ENCODE measurements around the gene CGN. TPM values are rescaled to one million over a fixed set of nuclear protein-coding genes. Genes with fewer than 3 reads are reported as not detected.

The CGN gene, protein sequence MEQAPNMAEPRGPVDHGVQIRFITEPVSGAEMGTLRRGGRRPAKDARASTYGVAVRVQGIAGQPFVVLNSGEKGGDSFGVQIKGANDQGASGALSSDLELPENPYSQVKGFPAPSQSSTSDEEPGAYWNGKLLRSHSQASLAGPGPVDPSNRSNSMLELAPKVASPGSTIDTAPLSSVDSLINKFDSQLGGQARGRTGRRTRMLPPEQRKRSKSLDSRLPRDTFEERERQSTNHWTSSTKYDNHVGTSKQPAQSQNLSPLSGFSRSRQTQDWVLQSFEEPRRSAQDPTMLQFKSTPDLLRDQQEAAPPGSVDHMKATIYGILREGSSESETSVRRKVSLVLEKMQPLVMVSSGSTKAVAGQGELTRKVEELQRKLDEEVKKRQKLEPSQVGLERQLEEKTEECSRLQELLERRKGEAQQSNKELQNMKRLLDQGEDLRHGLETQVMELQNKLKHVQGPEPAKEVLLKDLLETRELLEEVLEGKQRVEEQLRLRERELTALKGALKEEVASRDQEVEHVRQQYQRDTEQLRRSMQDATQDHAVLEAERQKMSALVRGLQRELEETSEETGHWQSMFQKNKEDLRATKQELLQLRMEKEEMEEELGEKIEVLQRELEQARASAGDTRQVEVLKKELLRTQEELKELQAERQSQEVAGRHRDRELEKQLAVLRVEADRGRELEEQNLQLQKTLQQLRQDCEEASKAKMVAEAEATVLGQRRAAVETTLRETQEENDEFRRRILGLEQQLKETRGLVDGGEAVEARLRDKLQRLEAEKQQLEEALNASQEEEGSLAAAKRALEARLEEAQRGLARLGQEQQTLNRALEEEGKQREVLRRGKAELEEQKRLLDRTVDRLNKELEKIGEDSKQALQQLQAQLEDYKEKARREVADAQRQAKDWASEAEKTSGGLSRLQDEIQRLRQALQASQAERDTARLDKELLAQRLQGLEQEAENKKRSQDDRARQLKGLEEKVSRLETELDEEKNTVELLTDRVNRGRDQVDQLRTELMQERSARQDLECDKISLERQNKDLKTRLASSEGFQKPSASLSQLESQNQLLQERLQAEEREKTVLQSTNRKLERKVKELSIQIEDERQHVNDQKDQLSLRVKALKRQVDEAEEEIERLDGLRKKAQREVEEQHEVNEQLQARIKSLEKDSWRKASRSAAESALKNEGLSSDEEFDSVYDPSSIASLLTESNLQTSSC
- polyA plus RNA-seq (2013, experiment 1 of 4): 21.6 TPM
- polyA plus RNA-seq (2013, experiment 2 of 4): 22.3 TPM
- 9.8 TPM for polyA plus RNA-seq (2013, experiment 3 of 4)
- 13.0 TPM for polyA plus RNA-seq (2013, experiment 4 of 4)

DNA sequence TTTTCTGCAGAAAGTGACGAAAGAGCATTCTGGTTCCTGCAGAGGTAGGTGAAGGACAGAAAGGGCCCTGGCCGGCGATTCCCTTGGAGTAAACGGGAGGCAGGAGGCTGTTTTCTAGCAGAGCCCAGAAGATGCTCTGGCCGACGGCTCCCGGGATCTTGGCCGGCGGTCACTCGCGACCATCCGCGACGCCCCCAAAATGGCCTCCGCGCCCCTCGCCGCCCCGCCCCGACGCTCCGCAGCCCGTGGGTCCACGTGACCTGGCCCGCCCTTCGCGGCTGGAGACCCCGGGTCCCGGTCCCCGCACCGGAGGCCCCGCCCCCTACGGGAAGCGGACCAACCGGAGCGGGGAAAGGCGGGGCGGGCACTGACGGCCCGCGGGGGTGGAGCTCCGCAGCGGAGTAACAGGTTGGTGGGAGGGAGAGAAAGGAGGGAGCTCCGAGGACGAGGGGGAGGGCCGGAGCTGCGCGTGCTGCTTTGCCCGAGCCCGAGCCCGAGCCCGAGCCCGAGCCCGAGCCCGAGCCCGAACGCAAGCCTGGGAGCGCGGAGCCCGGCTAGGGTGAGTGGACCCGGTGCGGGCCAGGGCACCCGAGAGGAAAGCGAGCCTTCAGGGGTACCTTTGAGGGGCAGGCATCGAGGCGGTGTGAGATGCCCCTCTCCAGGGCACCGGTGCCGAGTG lies at the start of gene CGN:
CGN (plus strand) TSS at position 431 of the 679 bp plus-strand sequence. CDS start 7,133 bp downstream, outside the sequence.
- H3K27me3 ChIP-seq (ENCODE audit: control insufficient read depth, insufficient read depth, low read length, poor library complexity, severe bottlenecking): peaks cover 11% of the 10 kb centered on the region
- H3K27ac ChIP-seq (ENCODE audit: insufficient read depth, low read depth, low read length, poor library complexity, severe bottlenecking): peak within 1 kb of the TSS; percentile 74

GRCh38 chr1:151461694-151462093 lies 49.5 kb upstream of the CGN start:
- WGBS, 2 experiments: 88 to 89% methylated on average over 5 of the region's 5 CpGs
- H3K27ac ChIP-seq (ENCODE audit: insufficient read depth, low read depth, low read length, poor library complexity, severe bottlenecking): no peak overlapping the region

More for the DNA sequence above, at the start of gene CGN:
- 0% methylated on average over 68 of the region's 68 CpGs for WGBS, 2 experiments
- H3K9me3 ChIP-seq (ENCODE audit: control insufficient read depth, low read length): no peaks in the 10 kb centered on the region
- H3K4me1 ChIP-seq (ENCODE audit: control insufficient read depth, insufficient read depth, low read length): peaks cover 27% of the 10 kb centered on the region
- peak within 1 kb of the TSS; percentile 65 for H3K4me3 ChIP-seq (ENCODE audit: insufficient read depth, low read depth, low read length)
- no peaks in the 10 kb centered on the region for H3K36me3 ChIP-seq (ENCODE audit: control insufficient read depth, insufficient read depth, low read length)

GRCh38 chr1:151465026-151465425 lies 46.2 kb upstream of the CGN start:
- Histone ChIP-seq H3K4me3 (ENCODE audit: insufficient read depth, low read depth, low read length) (no peak overlapping the region), H3K27me3 (ENCODE audit: control insufficient read depth, insufficient read depth, low read length, poor library complexity, severe bottlenecking) (peaks cover 9% of the 10 kb centered on the region), H3K9me3 (ENCODE audit: control insufficient read depth, low read length) (no peaks in the 10 kb centered on the region), H3K27ac (ENCODE audit: insufficient read depth, low read depth, low read length, poor library complexity, severe bottlenecking) (no peak overlapping the region), H3K36me3 (ENCODE audit: control insufficient read depth, insufficient read depth, low read length) (no peaks in the 10 kb centered on the region), H3K4me1 (ENCODE audit: control insufficient read depth, insufficient read depth, low read length) (no peaks in the 10 kb centered on the region)
- 50 to 80% methylated on average over 1 of the region's 1 CpG for WGBS, 2 experiments

More at GRCh38 chr1:151461694-151462093, 49.5 kb upstream of the CGN start:
- Histone ChIP-seq H3K36me3 (ENCODE audit: control insufficient read depth, insufficient read depth, low read length) (no peaks in the 10 kb centered on the region), H3K27me3 (ENCODE audit: control insufficient read depth, insufficient read depth, low read length, poor library complexity, severe bottlenecking) (peaks cover 9% of the 10 kb centered on the region), H3K9me3 (ENCODE audit: control insufficient read depth, low read length) (no peaks in the 10 kb centered on the region), H3K4me3 (ENCODE audit: insufficient read depth, low read depth, low read length) (no peak overlapping the region), H3K4me1 (ENCODE audit: control insufficient read depth, insufficient read depth, low read length) (no peaks in the 10 kb centered on the region)

DNA sequence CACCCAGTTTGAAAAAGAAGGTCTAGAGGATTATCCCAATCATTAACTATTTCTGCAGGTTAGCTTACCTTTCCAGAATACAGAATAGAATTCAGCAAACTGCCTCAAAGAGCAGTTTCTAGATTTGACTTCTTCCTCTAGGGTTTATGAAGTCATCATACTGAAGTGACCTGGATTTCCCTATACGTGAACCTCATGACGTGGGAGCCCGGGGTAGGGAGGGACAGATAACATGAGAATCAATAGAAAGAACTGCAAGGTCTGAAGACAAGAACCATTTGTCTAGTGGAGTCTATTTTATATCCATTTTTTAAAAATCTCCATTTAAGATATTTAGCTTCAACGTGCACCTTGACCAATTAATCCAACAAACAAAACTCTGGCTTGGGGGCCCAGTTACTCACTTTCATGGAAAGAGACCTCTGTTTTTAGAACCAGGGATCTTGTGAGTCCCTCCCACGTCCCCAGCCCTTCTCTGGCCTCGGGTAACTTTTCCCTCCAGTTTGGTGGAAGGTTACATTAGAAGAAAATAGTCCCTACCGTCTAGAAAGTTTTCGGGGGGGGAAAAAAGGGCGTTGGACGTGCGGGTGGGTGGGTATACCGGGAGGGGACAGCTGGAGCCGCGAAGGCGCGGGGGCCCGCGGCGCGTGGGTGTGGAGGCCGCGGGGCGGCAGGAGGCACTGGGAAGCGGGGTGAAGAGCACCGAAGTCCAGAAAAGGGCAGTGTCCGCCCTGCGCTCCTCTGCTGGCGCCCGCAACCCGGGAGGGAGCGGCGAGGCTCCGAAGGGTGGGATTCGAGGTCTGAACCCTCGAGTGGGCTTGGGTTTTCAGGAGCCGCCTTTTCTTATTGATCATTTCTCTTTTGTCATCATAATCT lies 38.1 kb upstream of the CGN start:
- peaks cover 3% of the 10 kb centered on the region for H3K27me3 ChIP-seq (ENCODE audit: control insufficient read depth, insufficient read depth, low read length, poor library complexity, severe bottlenecking)
- H3K4me3 ChIP-seq (ENCODE audit: insufficient read depth, low read depth, low read length): peak overlapping the region; percentile 20
- H3K27ac ChIP-seq (ENCODE audit: insufficient read depth, low read depth, low read length, poor library complexity, severe bottlenecking): no peak overlapping the region
- 34 to 44% methylated on average over 36 of the region's 36 CpGs for WGBS, 2 experiments
- no peaks in the 10 kb centered on the region for H3K36me3 ChIP-seq (ENCODE audit: control insufficient read depth, insufficient read depth, low read length)
- no peaks in the 10 kb centered on the region for H3K4me1 ChIP-seq (ENCODE audit: control insufficient read depth, insufficient read depth, low read length)
- no peaks in the 10 kb centered on the region for H3K9me3 ChIP-seq (ENCODE audit: control insufficient read depth, low read length)

GRCh38 chr1:151474745-151475144 lies 36.4 kb upstream of the CGN start:
- WGBS, 2 experiments: 91 to 97% methylated on average over 3 of the region's 3 CpGs
- Histone ChIP-seq H3K4me3 (ENCODE audit: insufficient read depth, low read depth, low read length) (no peak overlapping the region), H3K27me3 (ENCODE audit: control insufficient read depth, insufficient read depth, low read length, poor library complexity, severe bottlenecking) (peaks cover 3% of the 10 kb centered on the region), H3K4me1 (ENCODE audit: control insufficient read depth, insufficient read depth, low read length) (no peaks in the 10 kb centered on the region), H3K9me3 (ENCODE audit: control insufficient read depth, low read length) (no peaks in the 10 kb centered on the region), H3K27ac (ENCODE audit: insufficient read depth, low read depth, low read length, poor library complexity, severe bottlenecking) (no peak overlapping the region), H3K36me3 (ENCODE audit: control insufficient read depth, insufficient read depth, low read length) (no peaks in the 10 kb centered on the region)

DNA sequence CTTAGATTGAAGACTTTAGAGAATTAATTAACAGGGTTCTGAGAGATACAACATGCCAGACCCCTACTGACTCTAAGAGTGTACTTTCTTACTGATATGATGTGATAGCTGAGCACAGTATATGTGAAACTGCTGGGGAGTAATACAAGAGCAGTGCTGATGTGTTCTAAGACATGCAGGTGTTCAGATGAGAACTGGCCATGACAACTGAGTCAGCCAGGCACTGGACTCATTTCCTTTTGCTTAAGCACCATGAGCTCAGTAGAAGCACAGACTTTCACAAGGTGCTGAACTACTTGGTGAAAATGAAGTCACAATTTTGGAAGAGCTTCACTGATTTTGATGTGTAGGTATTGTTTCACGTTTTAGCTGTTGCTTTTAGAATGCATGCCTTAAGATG lies 36.0 kb upstream of the CGN start:
- no peak overlapping the region for H3K4me3 ChIP-seq (ENCODE audit: insufficient read depth, low read depth, low read length)
- peaks cover 3% of the 10 kb centered on the region for H3K27me3 ChIP-seq (ENCODE audit: control insufficient read depth, insufficient read depth, low read length, poor library complexity, severe bottlenecking)
- no peak overlapping the region for H3K27ac ChIP-seq (ENCODE audit: insufficient read depth, low read depth, low read length, poor library complexity, severe bottlenecking)
- H3K36me3 ChIP-seq (ENCODE audit: control insufficient read depth, insufficient read depth, low read length): no peaks in the 10 kb centered on the region
- no peaks in the 10 kb centered on the region for H3K9me3 ChIP-seq (ENCODE audit: control insufficient read depth, low read length)
- WGBS, 2 experiments: 79 to 100% methylated on average over 1 of the region's 1 CpG
- no peaks in the 10 kb centered on the region for H3K4me1 ChIP-seq (ENCODE audit: control insufficient read depth, insufficient read depth, low read length)

DNA sequence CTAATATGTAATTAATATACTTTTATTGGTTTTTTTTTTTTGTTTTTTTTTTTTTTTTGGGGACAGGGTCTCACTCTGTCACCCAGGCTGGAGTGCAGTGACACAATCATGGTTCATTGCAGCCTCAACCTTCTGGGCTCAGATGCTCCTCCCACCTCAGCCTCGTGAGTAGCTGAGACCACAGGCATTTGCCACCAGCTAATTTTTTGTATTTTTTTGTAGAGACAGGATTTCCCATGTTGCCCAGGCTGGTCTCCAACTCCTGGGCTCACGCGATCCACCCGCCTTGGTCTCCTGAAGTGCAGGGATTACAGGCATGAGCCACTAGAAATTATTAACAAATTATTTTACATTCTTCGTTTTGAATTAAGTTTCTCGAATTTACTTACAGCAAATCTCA lies 35.1 kb upstream of the CGN start:
- 81 to 85% methylated on average over 6 of the region's 6 CpGs for WGBS, 2 experiments
- no peaks in the 10 kb centered on the region for H3K4me1 ChIP-seq (ENCODE audit: control insufficient read depth, insufficient read depth, low read length)
- no peak overlapping the region for H3K4me3 ChIP-seq (ENCODE audit: insufficient read depth, low read depth, low read length)

GRCh38 chr1:151477066-151477465 lies 34.1 kb upstream of the CGN start:
- Histone ChIP-seq H3K4me1 (ENCODE audit: control insufficient read depth, insufficient read depth, low read length) (no peaks in the 10 kb centered on the region), H3K4me3 (ENCODE audit: insufficient read depth, low read depth, low read length) (no peak overlapping the region), H3K27me3 (ENCODE audit: control insufficient read depth, insufficient read depth, low read length, poor library complexity, severe bottlenecking) (peaks cover 3% of the 10 kb centered on the region), H3K9me3 (ENCODE audit: control insufficient read depth, low read length) (no peaks in the 10 kb centered on the region), H3K27ac (ENCODE audit: insufficient read depth, low read depth, low read length, poor library complexity, severe bottlenecking) (no peak overlapping the region), H3K36me3 (ENCODE audit: control insufficient read depth, insufficient read depth, low read length) (no peaks in the 10 kb centered on the region)
- WGBS, 2 experiments: 89 to 98% methylated on average over 2 to 3 of the region's 3 CpGs

More for the DNA sequence above, 35.1 kb upstream of the CGN start:
- Histone ChIP-seq H3K27ac (ENCODE audit: insufficient read depth, low read depth, low read length, poor library complexity, severe bottlenecking) (no peak overlapping the region), H3K27me3 (ENCODE audit: control insufficient read depth, insufficient read depth, low read length, poor library complexity, severe bottlenecking) (peaks cover 3% of the 10 kb centered on the region), H3K9me3 (ENCODE audit: control insufficient read depth, low read length) (no peaks in the 10 kb centered on the region), H3K36me3 (ENCODE audit: control insufficient read depth, insufficient read depth, low read length) (no peaks in the 10 kb centered on the region)
